K562 (cell line): ENCODE measurements around the gene CARMIL1. TPM values are rescaled to one million over a fixed set of nuclear protein-coding genes. Genes with fewer than 3 reads are reported as not detected.

Experiments
- ATAC-seq: fragments of 200-7000 bp; cut with Tn5 transposase; 3 replicates; pipeline ENCODE4 v1.9.1; 2020; ENCODE audit warnings: moderate library complexity
- BruUV-seq: library from RNA; stranded (reverse); fragments of 400-500 nt; replicated peaks from 2 replicates; lab custom pipeline; 2021; lab: Mats Ljungman, UMichigan
- CTCF ChIA-PET: fragments of 300-600 bp; formaldehyde crosslinking; extraction: SDS; loops from one replicate; lab custom pipeline; 2021; ENCODE audit warnings: low intra/inter-chr PET ratio; lab: Yijun Ruan, JAX
- POLR2A ChIA-PET: fragments of 300-600, 350-650 bp; sonication (Branson Sonifier 250); formaldehyde crosslinking; extraction: SDS; loops from one replicate; lab custom pipeline; 2021; ENCODE audit warnings: antibody characterized with exemption, inconsistent platforms; lab: Yijun Ruan, JAX
- DNase-seq, 4 experiments: peaks; one replicate each; pipeline versions ENCODE4 v3.0.0 to v3.0.0-alpha.2; 2011 to 2018; ENCODE audit warnings: low spot score in 3 of 4, mixed read lengths in 3 of 4; ENCODE audit errors: extremely low read depth in 1 of 4
- FAIRE-seq: peaks from 2 replicates; lab custom pipeline; 2011; peaks lifted over from hg19 to GRCh38; lab: Jason Lieb, UNC
- H2AFZ ChIP-seq: 2 replicates; pipeline ENCODE4 v1.6.0; 2011; ENCODE audit warnings: low read depth, low read length, control low read depth, inconsistent platforms
- H3K27ac ChIP-seq: fragments of 200-600 bp; 3 replicates; pipeline ENCODE4 v1.8.0; 2011; ENCODE audit warnings: low read depth, mild to moderate bottlenecking, control low read depth, inconsistent platforms, low read length, moderate library complexity, mixed read lengths; ENCODE audit errors: extremely low read depth
- H3K27me3 ChIP-seq, 2 experiments: fragments of 300-600 bp in 1 of 2; 2 replicates in 1 of 2; 3 replicates in 1 of 2; pipeline versions ENCODE4 v1.6.0 to v1.8.0; 2011; ENCODE audit warnings: inconsistent platforms in 2 of 2, low read length in 2 of 2, mild to moderate bottlenecking in 1 of 2, mixed read lengths in 1 of 2, moderate library complexity in 1 of 2; ENCODE audit not compliant: control insufficient read depth in 2 of 2, insufficient read depth in 2 of 2
- H3K36me3 ChIP-seq: fragments of 300-600 bp; 3 replicates; pipeline ENCODE4 v1.8.0; 2011; ENCODE audit warnings: mild to moderate bottlenecking, low read length, inconsistent platforms; ENCODE audit not compliant: control insufficient read depth, insufficient read depth
- H3K4me1 ChIP-seq, 2 experiments: fragments of 200-600 bp in 1 of 2; replicated peaks in 1 of 2; 2 replicates in 1 of 2; 3 replicates in 1 of 2; pipeline versions ENCODE4 v1.5.1 to v1.8.0; 2011; ENCODE audit warnings: inconsistent platforms in 2 of 2, low read length in 2 of 2, mild to moderate bottlenecking in 1 of 2, mixed read lengths in 1 of 2, moderate library complexity in 1 of 2; ENCODE audit not compliant: control insufficient read depth in 2 of 2, insufficient read depth in 2 of 2
- H3K4me2 ChIP-seq: 2 replicates; pipeline ENCODE4 v1.6.1; 2011; ENCODE audit warnings: low read length, control low read depth, inconsistent platforms, mixed read lengths; ENCODE audit not compliant: insufficient read depth
- H3K4me3 ChIP-seq: fragments of 200-600 bp; sonication (generic), shearing (Covaris generic); 2 replicates; pipeline ENCODE4 v1.5.1; 2016; ENCODE audit warnings: control low read depth, inconsistent platforms
- H3K79me2 ChIP-seq: fragments of 200-600 bp; 3 replicates; pipeline ENCODE4 v1.8.0; 2011; ENCODE audit warnings: low read length, inconsistent platforms; ENCODE audit not compliant: control insufficient read depth, insufficient read depth
- H3K9ac ChIP-seq, 2 experiments: 2 replicates each; pipeline versions ENCODE4 v1.6.0 to v1.6.1; 2011; ENCODE audit warnings: low read depth in 2 of 2, low read length in 2 of 2, control low read depth in 1 of 2, inconsistent platforms in 1 of 2, mild to moderate bottlenecking in 1 of 2, mixed read lengths in 1 of 2; ENCODE audit not compliant: insufficient read depth in 1 of 2
- H3K9me1 ChIP-seq: one replicate; pipeline ENCODE4 v1.6.0; 2011; ENCODE audit warnings: inconsistent platforms, mild to moderate bottlenecking, low read length, moderate library complexity; ENCODE audit not compliant: control insufficient read depth, insufficient read depth
- H3K9me3 ChIP-seq: replicated peaks from 2 replicates; pipeline ENCODE4 v1.5.1; 2011; ENCODE audit warnings: low read depth, low read length, inconsistent platforms; ENCODE audit not compliant: control insufficient read depth, insufficient read depth
- H4K20me1 ChIP-seq: replicated peaks from 2 replicates; pipeline ENCODE4 v1.6.1; 2011; ENCODE audit warnings: low read length, inconsistent platforms, mixed read lengths; ENCODE audit not compliant: control insufficient read depth, insufficient read depth
- CC2D1A ChIP-seq: fragments of 450-650 bp; IDR thresholded peaks from 2 replicates; pipeline ENCODE4 v1.6.1; 2017; ENCODE audit warnings: mild to moderate bottlenecking
- E4F1 ChIP-seq: fragments of 250-450 bp; sonication (Bioruptor Pico); IDR thresholded peaks from 2 replicates; pipeline ENCODE4 v1.5.0; 2021; ENCODE audit warnings: mild to moderate bottlenecking, borderline replicate concordance
- GABPA ChIP-seq: fragments of 200-800 bp; sonication (Bioruptor generic); conservative IDR thresholded peaks from 2 replicates; pipeline ENCODE4 v1.6.1; 2016; ENCODE audit warnings: low read depth, missing genetic modification characterization, missing compliant biosample characterization
- KDM2B ChIP-seq: fragments of 250-450 bp; sonication (Bioruptor Pico); IDR thresholded peaks from 2 replicates; pipeline ENCODE4 v1.8.0; 2021; ENCODE audit warnings: mild to moderate bottlenecking, moderate library complexity
- KLF6 ChIP-seq: fragments of 250-450 bp; sonication (Bioruptor Pico); IDR thresholded peaks from 2 replicates; pipeline ENCODE4 v1.4.0; 2020; ENCODE audit warnings: mild to moderate bottlenecking, moderate library complexity, borderline replicate concordance
- MXI1 ChIP-seq: IDR thresholded peaks from 2 replicates; pipeline ENCODE4 v1.6.1; 2011; ENCODE audit warnings: low read depth, mild to moderate bottlenecking, improper control_type of control experiment, low read length
- NR2C2 ChIP-seq, 2 experiments: fragments of 200-800 bp in 1 of 2; sonication (Bioruptor generic) in 1 of 2; sonication (generic) in 1 of 2; formaldehyde crosslinking in 1 of 2; IDR thresholded peaks; 2 replicates each; pipeline versions ENCODE4 v1.6.1 to v1.8.0; 2016 to 2022; ENCODE audit warnings: mild to moderate bottlenecking in 1 of 2, missing compliant biosample characterization in 1 of 2, missing genetic modification characterization in 1 of 2, missing genetic modification reagents in 1 of 2
- SP2 ChIP-seq: IDR thresholded peaks from 2 replicates; pipeline ENCODE4 v1.6.1; 2011; ENCODE audit warnings: mild to moderate bottlenecking, low read depth, low read length, moderate library complexity; ENCODE audit not compliant: poor library complexity, severe bottlenecking; ENCODE audit errors: extremely low read depth
- XRCC3 ChIP-seq: fragments of 450-650 bp; IDR thresholded peaks from 2 replicates; pipeline ENCODE4 v1.6.1; 2017; ENCODE audit warnings: mild to moderate bottlenecking, moderate library complexity
- ZBTB1 ChIP-seq: sonication (generic); formaldehyde crosslinking; IDR thresholded peaks from 2 replicates; pipeline ENCODE4 v1.8.1; 2023; ENCODE audit warnings: missing genetic modification reagents, low read depth, mild to moderate bottlenecking, borderline replicate concordance
- ZKSCAN3 ChIP-seq: fragments of 250-450 bp; sonication (Bioruptor Pico); IDR thresholded peaks from 2 replicates; pipeline ENCODE4 v1.4.0; 2020
- ZNF175 ChIP-seq: fragments of 200-800 bp; sonication (Bioruptor generic); IDR thresholded peaks from 2 replicates; pipeline ENCODE4 v1.6.1; 2016; ENCODE audit warnings: low read depth, mild to moderate bottlenecking, missing genetic modification characterization, missing compliant biosample characterization
- ZNF41 ChIP-seq: fragments of 250-450 bp; sonication (Bioruptor Pico); conservative IDR thresholded peaks from 2 replicates; pipeline ENCODE4 v1.4.0; 2020; ENCODE audit warnings: mild to moderate bottlenecking
- ZNF57 ChIP-seq: fragments of 450-650 bp; formaldehyde crosslinking; IDR thresholded peaks from 2 replicates; pipeline ENCODE4 v1.4.0; 2020; ENCODE audit warnings: mild to moderate bottlenecking, moderate library complexity
- WGBS: fragments of 100-300 bp; shearing (Covaris generic); methylation state at CpG from one replicate; pipeline ENCODE4 v1.1.6; 2016; ENCODE audit warnings: low coverage, mixed read lengths; ENCODE audit not compliant: insufficient coverage; ENCODE audit errors: missing lambda C conversion rate; 5-methylcytosine and 5-hydroxymethylcytosine counted together
- in situ Hi-C: fragments of 300-500 bp; cut with MboI; formaldehyde crosslinking; loops from 4 replicates; pipeline ENCODE4 v1.15.0; 2018; ENCODE audit warnings: inconsistent platforms, mixed read lengths
- intact Hi-C: fragments of 100-400 bp; cut with micrococcal nuclease; formaldehyde crosslinking; loops from 2 replicates; pipeline ENCODE4 v1.14.2; 2022
- polyA plus RNA-seq, 8 experiments: library from polyadenylated mRNA; depleted of rRNA in 4 of 8; stranded (reverse) in 5 of 8; unstranded in 3 of 8; fragments of >200 nt; fragmentation: Nextera tagmentation in 2 of 8; fragmentation: Illumina TruSeq in 1 of 8; extraction: Ambion mirVana in 2 of 8; extraction: Trizol in 1 of 8; gene quantifications; 2 replicates each; pipeline versions ENCODE4 v1.2.1 to v1.2.3, GENCODE V29; 2011 to 2014; ENCODE audit warnings: inconsistent platforms in 1 of 8, missing spikeins in 1 of 8
- total RNA-seq, 7 experiments: library from RNA; depleted of rRNA in 6 of 7; stranded (reverse); fragments of >200 nt in 6 of 7; fragmentation: Illumina TruSeq in 2 of 7; extraction: Trizol in 2 of 7; gene quantifications; 2 replicates each; pipeline versions ENCODE4 v1.2.1 to v1.2.3, GENCODE V29; 2011 to 2021; ENCODE audit warnings: low replicate concordance in 1 of 7
- TF ChIP-seq, protein P1 (sequence below): sonication (generic); formaldehyde crosslinking; IDR thresholded peaks from 2 replicates; pipeline ENCODE4 v1.9.0; 2022; ENCODE audit warnings: mild to moderate bottlenecking, missing genetic modification reagents

CARMIL1 gene
- total and polyA plus RNA-seq, 9 of the 15 experiments (the other 6 are each of a cell fraction or from before 2014, with no cell fraction given), result 0.04 to 0.32 (median 0.10) TPM; not detected in 1

- Histone ChIP-seq H3K27me3 (peaks cover 0 to 12% of the 10 kb centered on the region in 2 experiments; a peak in 3 of 5 replicates), H3K9ac (no peak overlapping the region), H3K36me3 (no peaks in the 10 kb centered on the region), H2AFZ (no peak overlapping the region), H3K4me1 (no peaks in the 10 kb centered on the region)
- POLR2A ChIA-PET, result interaction anchor here (0.6 kb wide), 1 partner anchor 27 kb away, joined by 4 read pairs; no protein-coding TSS in a partner anchor
- intact Hi-C loops, result no loop called here
- TF ChIP-seq XRCC3, result no peak
- TF ChIP-seq, protein P1, sequence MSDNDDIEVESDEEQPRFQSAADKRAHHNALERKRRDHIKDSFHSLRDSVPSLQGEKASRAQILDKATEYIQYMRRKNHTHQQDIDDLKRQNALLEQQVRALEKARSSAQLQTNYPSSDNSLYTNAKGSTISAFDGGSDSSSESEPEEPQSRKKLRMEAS (CRISPR knock-in tag), result no peak
- no peak for TF ChIP-seq GABPA (tag)
- TF ChIP-seq SP2, result no peak
- no peak for TF ChIP-seq MXI1
- TF ChIP-seq KDM2B (CRISPR knock-in tag), result no peak
- no peak for TF ChIP-seq CC2D1A
- no peak for TF ChIP-seq ZNF41 (CRISPR knock-in tag)
- no peak for TF ChIP-seq ZNF57 (CRISPR knock-in tag)
- no peak for TF ChIP-seq KLF6 (CRISPR knock-in tag)
- TF ChIP-seq E4F1 (CRISPR knock-in tag), result no peak
- no peak for TF ChIP-seq ZNF175 (CRISPR knock-in tag)
- TF ChIP-seq NR2C2 (CRISPR knock-in tag; IDR thresholded peaks at IDR 0.05), result no peak
- TF ChIP-seq NR2C2 (tag; IDR thresholded peaks at IDR 0.05), result no peak
- TF ChIP-seq ZBTB1 (CRISPR knock-in tag), result no peak
- TF ChIP-seq ZKSCAN3 (CRISPR knock-in tag), result no peak
- TF ChIP-seq, all 486 proteins: peak for 0
- H4K20me1 ChIP-seq, result no peaks in the 10 kb centered on the region
- DNase-seq (no peak), ATAC-seq (no peak), FAIRE-seq (no peak)
- BruUV-seq, result no TSS peak
- in situ Hi-C loops, result no loop called here
- H3K79me2 ChIP-seq, result no peaks in the 10 kb centered on the region
- CTCF ChIA-PET, result no interaction called here
- H3K9me3 ChIP-seq, result no peaks in the 10 kb centered on the region
- H3K4me3 ChIP-seq, result no peak overlapping the region
- WGBS, result 0% methylated on average over 2 of the region's 2 CpGs
- no peak overlapping the region for H3K27ac ChIP-seq
- H3K4me2 ChIP-seq, result no peak overlapping the region
- H3K9me1 ChIP-seq, result no peaks in the 10 kb centered on the region
Observed at GRCh38 chr6:25322692-25323091, 43.5 kb downstream of the CARMIL1 start.
